ENCODE results near the gene IFT43. TPM values are rescaled to one million over a fixed set of nuclear protein-coding genes. Genes with fewer than 3 reads are reported as not detected.

Gene IFT43
- total RNA-seq, 1 experiment from 2014 or later: 19.5 TPM

DNA sequence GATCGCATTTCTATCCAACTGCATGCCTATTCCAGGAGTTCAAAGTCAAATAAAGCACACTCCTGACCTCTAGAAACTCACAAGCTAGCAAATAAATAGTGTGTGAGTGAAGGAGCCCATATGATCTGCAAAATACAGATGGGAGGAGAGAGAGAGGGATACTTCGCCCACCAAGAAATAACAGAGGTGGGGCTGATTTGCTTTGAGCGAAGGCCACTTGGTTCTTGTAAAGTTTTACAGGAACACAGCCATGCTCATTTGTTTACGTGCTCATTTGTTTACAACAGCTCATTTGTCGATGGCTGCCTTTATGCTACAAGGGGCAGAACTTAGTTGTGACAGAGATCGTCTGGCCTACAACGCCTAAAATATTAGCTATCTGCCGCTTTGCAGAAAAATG, 102.8 kb downstream of the IFT43 start:
- POLR2A ChIA-PET: no interaction called here

DNA sequence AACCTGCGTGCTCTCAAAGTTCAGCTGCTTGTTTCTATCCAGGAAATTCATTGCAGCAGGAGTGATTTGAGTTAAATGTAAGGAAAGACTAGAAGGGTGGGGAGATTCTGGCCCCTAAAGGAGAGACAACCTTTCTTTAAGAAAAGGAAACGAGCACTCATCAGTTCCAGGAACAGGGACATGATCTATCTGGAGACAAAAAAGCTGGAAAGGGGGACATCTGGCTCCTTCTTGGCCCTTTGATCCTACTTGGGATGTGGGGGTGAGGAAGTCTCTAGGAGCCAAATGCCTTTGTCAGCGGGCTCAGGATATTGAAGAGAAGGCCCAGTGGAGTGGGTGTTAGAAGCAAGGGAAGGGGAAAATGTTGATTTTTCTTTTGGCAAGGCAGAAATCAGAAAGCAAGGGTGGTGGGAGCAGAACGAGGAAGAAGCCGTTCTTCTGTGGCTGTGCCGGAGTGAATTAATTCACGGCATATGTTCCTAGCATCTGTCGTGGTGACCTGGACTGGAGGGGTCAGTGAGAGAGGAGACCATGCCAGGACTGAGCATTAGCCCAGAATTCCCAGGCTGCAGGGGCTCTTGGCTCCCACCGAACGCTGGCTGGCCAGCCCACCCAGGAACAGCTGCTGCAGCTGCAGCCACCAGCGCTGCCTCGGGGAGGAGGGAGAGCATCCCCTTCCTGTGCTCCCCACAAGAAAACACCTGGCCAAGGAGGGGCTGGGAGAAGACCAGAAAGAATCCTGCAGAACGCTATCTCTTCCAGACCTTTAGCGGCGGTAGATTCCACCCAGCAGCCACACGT, 103.4 kb downstream of the IFT43 start:
- BruUV-seq (replicated peaks): no TSS peak
- no peaks in the 10 kb centered on the region for H3K9me3 Mint-ChIP-seq (ENCODE audit: unreplicated experiment)
- DNase-seq: no peak
- H3K4me3 ChIP-seq (ENCODE audit: low read depth, low read length): no peak overlapping the region
- no peaks in the 10 kb centered on the region for H3K36me3 ChIP-seq (ENCODE audit: control insufficient read depth, insufficient read depth, low read length)
- no peak overlapping the region for H3K4me3 Mint-ChIP-seq (ENCODE audit: unreplicated experiment)
- no peaks in the 10 kb centered on the region for H3K27me3 ChIP-seq (replicated peaks; ENCODE audit: control insufficient read depth, insufficient read depth, low read length)
- H3K4me1 ChIP-seq: no peaks in the 10 kb centered on the region
- no peaks in the 10 kb centered on the region for H3K36me3 Mint-ChIP-seq (ENCODE audit: insufficient read depth, unreplicated experiment)
- TF ChIP-seq, protein P1, sequence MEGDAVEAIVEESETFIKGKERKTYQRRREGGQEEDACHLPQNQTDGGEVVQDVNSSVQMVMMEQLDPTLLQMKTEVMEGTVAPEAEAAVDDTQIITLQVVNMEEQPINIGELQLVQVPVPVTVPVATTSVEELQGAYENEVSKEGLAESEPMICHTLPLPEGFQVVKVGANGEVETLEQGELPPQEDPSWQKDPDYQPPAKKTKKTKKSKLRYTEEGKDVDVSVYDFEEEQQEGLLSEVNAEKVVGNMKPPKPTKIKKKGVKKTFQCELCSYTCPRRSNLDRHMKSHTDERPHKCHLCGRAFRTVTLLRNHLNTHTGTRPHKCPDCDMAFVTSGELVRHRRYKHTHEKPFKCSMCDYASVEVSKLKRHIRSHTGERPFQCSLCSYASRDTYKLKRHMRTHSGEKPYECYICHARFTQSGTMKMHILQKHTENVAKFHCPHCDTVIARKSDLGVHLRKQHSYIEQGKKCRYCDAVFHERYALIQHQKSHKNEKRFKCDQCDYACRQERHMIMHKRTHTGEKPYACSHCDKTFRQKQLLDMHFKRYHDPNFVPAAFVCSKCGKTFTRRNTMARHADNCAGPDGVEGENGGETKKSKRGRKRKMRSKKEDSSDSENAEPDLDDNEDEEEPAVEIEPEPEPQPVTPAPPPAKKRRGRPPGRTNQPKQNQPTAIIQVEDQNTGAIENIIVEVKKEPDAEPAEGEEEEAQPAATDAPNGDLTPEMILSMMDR (IDR thresholded peaks at IDR 0.05; ENCODE audit: insufficient read depth in 1 of 2, low read depth in 1 of 2, low read length in 1 of 2, severe bottlenecking in 1 of 2, unreplicated experiment in 1 of 2): no peak
- no peaks in the 10 kb centered on the region for H3K4me1 Mint-ChIP-seq (ENCODE audit: low read depth, unreplicated experiment)
- intact Hi-C loops (cut with micrococcal nuclease; ENCODE audit: unreplicated experiment): no loop called here
- ChIA-PET CTCF (no interaction called here), POLR2A (no interaction called here)
- no peak overlapping the region for H3K27ac Mint-ChIP-seq (ENCODE audit: unreplicated experiment)
- no peaks in the 10 kb centered on the region for H3K9me3 ChIP-seq
- H3K27me3 Mint-ChIP-seq (ENCODE audit: insufficient read depth, unreplicated experiment): peaks cover 6% of the 10 kb centered on the region

More for the DNA sequence above, 102.8 kb downstream of the IFT43 start:
- H3K9me3 ChIP-seq: no peaks in the 10 kb centered on the region
- no peaks in the 10 kb centered on the region for H3K36me3 ChIP-seq (ENCODE audit: control insufficient read depth, insufficient read depth, low read length)
- no peaks in the 10 kb centered on the region for H3K9me3 Mint-ChIP-seq (ENCODE audit: unreplicated experiment)
- H3K27ac Mint-ChIP-seq (ENCODE audit: unreplicated experiment): no peak overlapping the region
- no peak for DNase-seq
- no peaks in the 10 kb centered on the region for H3K4me1 Mint-ChIP-seq (ENCODE audit: low read depth, unreplicated experiment)
- H3K36me3 Mint-ChIP-seq (ENCODE audit: insufficient read depth, unreplicated experiment): no peaks in the 10 kb centered on the region
- CTCF ChIA-PET: no interaction called here
- TF ChIP-seq, protein P1 (IDR thresholded peaks at IDR 0.05; ENCODE audit: insufficient read depth in 1 of 2, low read depth in 1 of 2, low read length in 1 of 2, severe bottlenecking in 1 of 2, unreplicated experiment in 1 of 2): no peak
- H3K4me3 ChIP-seq (ENCODE audit: low read depth, low read length): no peak overlapping the region
- intact Hi-C loops (cut with micrococcal nuclease; ENCODE audit: unreplicated experiment): no loop called here
- no TSS peak for BruUV-seq (replicated peaks)
- H3K4me3 Mint-ChIP-seq (ENCODE audit: unreplicated experiment): no peak overlapping the region
- no peaks in the 10 kb centered on the region for H3K4me1 ChIP-seq
- no peaks in the 10 kb centered on the region for H3K27me3 ChIP-seq (replicated peaks; ENCODE audit: control insufficient read depth, insufficient read depth, low read length)
- peaks cover 6% of the 10 kb centered on the region for H3K27me3 Mint-ChIP-seq (ENCODE audit: insufficient read depth, unreplicated experiment)

DNA sequence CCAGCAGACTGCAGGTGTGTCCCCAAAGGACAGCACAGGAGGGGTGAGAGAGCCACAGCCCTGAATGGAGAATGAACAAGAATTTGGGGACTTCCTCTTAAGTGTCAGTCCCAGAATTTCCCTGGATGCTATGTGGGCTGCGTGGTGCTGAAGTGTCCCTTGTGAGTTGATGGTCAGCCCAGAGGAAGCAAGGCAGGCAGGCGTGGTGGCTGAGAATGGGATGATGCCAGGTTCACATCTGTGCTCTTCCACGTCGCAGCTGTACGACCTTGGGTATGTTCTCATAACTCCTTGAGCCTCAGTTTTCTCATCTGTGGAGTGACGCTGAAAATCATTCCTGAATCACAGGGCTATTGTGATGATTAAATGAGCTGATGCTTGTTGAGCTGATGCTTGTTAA, 104.0 kb downstream of the IFT43 start:
- BruUV-seq (replicated peaks): no TSS peak
- no peaks in the 10 kb centered on the region for H3K36me3 Mint-ChIP-seq (ENCODE audit: insufficient read depth, unreplicated experiment)
- no peaks in the 10 kb centered on the region for H3K9me3 ChIP-seq
- peaks cover 6% of the 10 kb centered on the region for H3K27me3 Mint-ChIP-seq (ENCODE audit: insufficient read depth, unreplicated experiment)
- H3K27me3 ChIP-seq (replicated peaks; ENCODE audit: control insufficient read depth, insufficient read depth, low read length): no peaks in the 10 kb centered on the region
- no peak for DNase-seq
- TF ChIP-seq, protein P1 (IDR thresholded peaks at IDR 0.05; ENCODE audit: insufficient read depth in 1 of 2, low read depth in 1 of 2, low read length in 1 of 2, severe bottlenecking in 1 of 2, unreplicated experiment in 1 of 2): no peak
- intact Hi-C loops (cut with micrococcal nuclease; ENCODE audit: unreplicated experiment): no loop called here
- no peaks in the 10 kb centered on the region for H3K4me1 Mint-ChIP-seq (ENCODE audit: low read depth, unreplicated experiment)
- no peaks in the 10 kb centered on the region for H3K4me1 ChIP-seq
- H3K27ac Mint-ChIP-seq (ENCODE audit: unreplicated experiment): no peak overlapping the region
- H3K9me3 Mint-ChIP-seq (ENCODE audit: unreplicated experiment): no peaks in the 10 kb centered on the region
- POLR2A ChIA-PET: no interaction called here
- H3K36me3 ChIP-seq (ENCODE audit: control insufficient read depth, insufficient read depth, low read length): no peaks in the 10 kb centered on the region
- H3K4me3 ChIP-seq (ENCODE audit: low read depth, low read length): no peak overlapping the region
- CTCF ChIA-PET: no interaction called here
- H3K4me3 Mint-ChIP-seq (ENCODE audit: unreplicated experiment): no peak overlapping the region
